Hepatocyte (in vitro differentiated cells): ENCODE measurements around the gene RAD1. TPM values are rescaled to one million over a fixed set of nuclear protein-coding genes. Genes with fewer than 3 reads are reported as not detected.

ENCODE experiments used
- DNase-seq: peaks from one replicate; pipeline ENCODE4 v3.0.0-alpha.2; 2016; ENCODE audit warnings: low spot score
- H2AFZ ChIP-seq: fragments of 200-600 bp; sonication (generic); 2 replicates; pipeline ENCODE4 v1.6.0; 2016; ENCODE audit warnings: antibody characterized with exemption, mild to moderate bottlenecking
- H3K27ac ChIP-seq: fragments of 200-600 bp; sonication (generic); 2 replicates; pipeline ENCODE4 v1.5.1; 2016; ENCODE audit warnings: mild to moderate bottlenecking
- H3K27me3 ChIP-seq: fragments of 200-600 bp; sonication (generic); 2 replicates; pipeline ENCODE4 v1.6.1; 2016
- H3K36me3 ChIP-seq: fragments of 200-600 bp; sonication (generic); replicated peaks from 2 replicates; pipeline ENCODE4 v1.5.1; 2016; ENCODE audit warnings: low read depth; ENCODE audit not compliant: insufficient read depth
- H3K4me1 ChIP-seq: fragments of 200-600 bp; sonication (generic); 2 replicates; pipeline ENCODE4 v1.5.1; 2016; ENCODE audit warnings: mild to moderate bottlenecking, moderate library complexity; ENCODE audit not compliant: insufficient read depth
- H3K4me2 ChIP-seq: fragments of 200-600 bp; sonication (generic); 2 replicates; pipeline ENCODE4 v1.6.0; 2016
- H3K4me3 ChIP-seq: fragments of 200-600 bp; sonication (generic); 2 replicates; pipeline ENCODE4 v1.5.1; 2016; ENCODE audit warnings: mild to moderate bottlenecking
- H3K79me2 ChIP-seq: fragments of 200-600 bp; sonication (generic); 2 replicates; pipeline ENCODE4 v1.6.0; 2017; ENCODE audit warnings: mild to moderate bottlenecking
- H3K9me2 ChIP-seq: fragments of 200-600 bp; sonication (generic); replicated peaks from 2 replicates; pipeline ENCODE4 v1.6.0; 2017; ENCODE audit warnings: mild to moderate bottlenecking; ENCODE audit not compliant: insufficient read depth
- H3K9me3 ChIP-seq: fragments of 200-600 bp; sonication (generic); 2 replicates; pipeline ENCODE4 v1.5.1; 2016; ENCODE audit warnings: low read depth, mild to moderate bottlenecking
- H4K20me1 ChIP-seq: fragments of 200-600 bp; sonication (generic); 2 replicates; pipeline ENCODE4 v1.6.0; 2016; ENCODE audit warnings: mild to moderate bottlenecking; ENCODE audit not compliant: insufficient read depth, poor library complexity, severe bottlenecking
- EZH2 ChIP-seq: fragments of 200-600 bp; sonication (generic); IDR thresholded peaks from 2 replicates; pipeline ENCODE4 v1.6.1; 2016; ENCODE audit warnings: antibody characterized with exemption, mild to moderate bottlenecking, borderline replicate concordance
- EZH2phosphoT487 ChIP-seq: fragments of 200-600 bp; sonication (generic); IDR thresholded peaks from one replicate; pipeline ENCODE4 v1.6.1; 2018; ENCODE audit warnings: antibody characterized with exemption, mild to moderate bottlenecking, low read depth, moderate library complexity; ENCODE audit not compliant: unreplicated experiment, severe bottlenecking
- WGBS: methylation state at CpG from one replicate; pipeline ENCODE4 v1.1.6; 2016; ENCODE audit warnings: low lambda C conversion rate; ENCODE audit errors: missing lambda C conversion rate; 5-methylcytosine and 5-hydroxymethylcytosine counted together
- polyA plus RNA-seq: library from polyadenylated mRNA; unstranded; fragments of >200 nt; fragmentation: Nextera tagmentation; extraction: Ambion mirVana; gene quantifications from 2 replicates; pipeline ENCODE4 v1.2.1, GENCODE V29; 2016
- total RNA-seq: library from RNA; depleted of rRNA; stranded (reverse); fragments of >200 nt; gene quantifications from 2 replicates; pipeline ENCODE4 v1.2.3, GENCODE V29; 2014
- TF ChIP-seq, protein P1 (sequence below): fragments of 200-600 bp; sonication (generic); IDR thresholded peaks from 2 replicates; pipeline ENCODE4 v1.5.1; 2016; ENCODE audit warnings: antibody characterized with exemption, mild to moderate bottlenecking; ENCODE audit not compliant: poor library complexity

Gene RAD1
- total and polyA plus RNA-seq, 2 experiments from 2014 or later: 25.2 to 33.2 TPM

DNA sequence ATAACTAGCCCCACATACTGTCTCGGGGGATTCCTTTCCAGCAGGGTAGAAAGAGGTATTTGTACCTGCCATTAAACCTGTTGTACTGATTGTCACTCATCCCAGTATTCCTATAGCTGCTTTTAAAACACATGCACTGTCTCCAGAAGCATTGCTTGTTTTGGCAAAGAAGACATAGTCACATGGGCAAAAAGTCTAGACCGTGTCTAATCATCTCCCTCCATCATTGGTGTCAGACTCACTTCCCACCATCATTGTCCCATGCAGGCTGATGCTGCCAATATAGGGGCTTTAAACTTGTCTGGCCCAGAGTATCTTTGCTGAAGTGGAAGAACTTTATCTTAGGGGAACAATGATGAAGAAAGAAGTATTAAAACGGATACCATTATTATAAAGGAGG is 26.6 kb upstream of the RAD1 start:
- Histone ChIP-seq H4K20me1 (peaks cover 2% of the 10 kb centered on the region), H3K36me3 (no peaks in the 10 kb centered on the region), H3K79me2 (no peaks in the 10 kb centered on the region), H3K27me3 (no peaks in the 10 kb centered on the region), H2AFZ (no peak overlapping the region), H3K4me2 (no peak overlapping the region), H3K9me2 (no peaks in the 10 kb centered on the region), H3K9me3 (no peaks in the 10 kb centered on the region), H3K4me3 (no peak overlapping the region), H3K27ac (no peak overlapping the region), H3K4me1 (no peaks in the 10 kb centered on the region)
- DNase-seq: no peak
- 98% methylated on average over 3 of the region's 3 CpGs for WGBS
- TF ChIP-seq, protein P1, sequence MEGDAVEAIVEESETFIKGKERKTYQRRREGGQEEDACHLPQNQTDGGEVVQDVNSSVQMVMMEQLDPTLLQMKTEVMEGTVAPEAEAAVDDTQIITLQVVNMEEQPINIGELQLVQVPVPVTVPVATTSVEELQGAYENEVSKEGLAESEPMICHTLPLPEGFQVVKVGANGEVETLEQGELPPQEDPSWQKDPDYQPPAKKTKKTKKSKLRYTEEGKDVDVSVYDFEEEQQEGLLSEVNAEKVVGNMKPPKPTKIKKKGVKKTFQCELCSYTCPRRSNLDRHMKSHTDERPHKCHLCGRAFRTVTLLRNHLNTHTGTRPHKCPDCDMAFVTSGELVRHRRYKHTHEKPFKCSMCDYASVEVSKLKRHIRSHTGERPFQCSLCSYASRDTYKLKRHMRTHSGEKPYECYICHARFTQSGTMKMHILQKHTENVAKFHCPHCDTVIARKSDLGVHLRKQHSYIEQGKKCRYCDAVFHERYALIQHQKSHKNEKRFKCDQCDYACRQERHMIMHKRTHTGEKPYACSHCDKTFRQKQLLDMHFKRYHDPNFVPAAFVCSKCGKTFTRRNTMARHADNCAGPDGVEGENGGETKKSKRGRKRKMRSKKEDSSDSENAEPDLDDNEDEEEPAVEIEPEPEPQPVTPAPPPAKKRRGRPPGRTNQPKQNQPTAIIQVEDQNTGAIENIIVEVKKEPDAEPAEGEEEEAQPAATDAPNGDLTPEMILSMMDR: no peak
- TF ChIP-seq EZH2 (no peak), EZH2phosphoT487 (no peak)

DNA sequence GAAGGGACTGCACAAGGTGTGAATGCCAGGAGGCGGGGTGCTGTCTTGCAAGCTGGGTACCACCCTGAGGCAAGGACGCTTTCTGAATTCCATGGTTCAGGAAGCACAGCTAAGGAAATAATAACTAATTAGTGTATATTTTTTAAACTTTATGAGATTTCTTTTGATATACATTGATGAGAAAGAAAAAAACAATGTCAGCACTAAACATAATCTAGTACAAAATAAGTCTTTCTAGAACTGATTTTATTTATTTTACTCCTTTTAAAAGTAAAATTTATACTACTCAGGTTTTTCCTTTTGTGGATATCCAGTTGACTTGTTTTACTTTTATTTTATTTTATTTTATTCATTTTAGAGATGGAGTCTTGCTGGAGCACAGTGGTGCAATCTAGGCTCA is 17.6 kb upstream of the RAD1 start:
- no peaks in the 10 kb centered on the region for H3K9me3 ChIP-seq
- WGBS: 93% methylated on average over 2 of the region's 2 CpGs
- H3K9me2 ChIP-seq: no peaks in the 10 kb centered on the region
- DNase-seq: no peak
- H3K4me1 ChIP-seq: peaks cover 13% of the 10 kb centered on the region
- no peak overlapping the region for H3K27ac ChIP-seq
- H2AFZ ChIP-seq: no peak overlapping the region
- H3K36me3 ChIP-seq: no peaks in the 10 kb centered on the region
- H3K79me2 ChIP-seq: peaks cover 60% of the 10 kb centered on the region
- H3K4me3 ChIP-seq: no peak overlapping the region
- H4K20me1 ChIP-seq: peaks cover 9% of the 10 kb centered on the region
- TF ChIP-seq EZH2phosphoT487: no peak
- TF ChIP-seq, protein P1: no peak
- TF ChIP-seq EZH2: no peak
- H3K4me2 ChIP-seq: no peak overlapping the region
- no peaks in the 10 kb centered on the region for H3K27me3 ChIP-seq

DNA sequence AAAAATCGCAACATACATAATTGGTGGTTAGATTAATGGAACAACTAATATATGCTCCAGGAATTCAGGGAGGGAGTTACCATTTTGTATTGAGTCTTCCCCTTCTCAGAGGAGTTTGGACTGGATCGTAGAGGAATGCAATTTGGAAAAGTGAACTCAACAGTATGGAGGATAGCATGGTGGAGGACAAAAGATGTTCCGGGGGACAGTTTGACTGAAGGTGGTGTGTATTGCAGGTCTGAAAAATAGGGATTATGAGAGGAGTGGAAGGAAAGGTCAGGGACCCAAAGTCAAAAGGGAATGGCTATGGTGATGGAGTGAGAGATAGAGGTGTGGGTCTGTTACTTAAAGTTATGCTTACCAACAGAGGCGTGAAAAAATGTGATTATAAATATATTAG is 15.6 kb upstream of the RAD1 start:
- WGBS: 68% methylated on average over 4 of the region's 4 CpGs

More for the DNA sequence above, 15.6 kb upstream of the RAD1 start:
- DNase-seq: no peak
- H3K9me2 ChIP-seq: no peaks in the 10 kb centered on the region
- H3K27me3 ChIP-seq: no peaks in the 10 kb centered on the region
- H3K4me3 ChIP-seq: peak overlapping the region; percentile 64
- TF ChIP-seq EZH2phosphoT487: no peak
- TF ChIP-seq EZH2: no peak
- TF ChIP-seq, protein P1: no peak
- peaks cover 13% of the 10 kb centered on the region for H3K4me1 ChIP-seq
- H3K36me3 ChIP-seq: no peaks in the 10 kb centered on the region
- peaks cover 9% of the 10 kb centered on the region for H4K20me1 ChIP-seq
- peak overlapping the region; percentile 46 for H2AFZ ChIP-seq
- H3K27ac ChIP-seq: peak overlapping the region; percentile 99
- H3K79me2 ChIP-seq: peaks cover 57% of the 10 kb centered on the region
- peak overlapping the region; percentile 84 for H3K4me2 ChIP-seq
- no peaks in the 10 kb centered on the region for H3K9me3 ChIP-seq
